HEK293 (cell line): ENCODE results near the gene TBX15.

Experiments used
- CTCF ChIA-PET: fragments of 350-600 bp; formaldehyde crosslinking; extraction: SDS; loops from one replicate; lab custom pipeline; 2021; ENCODE audit warnings: antibody characterized with exemption; lab: Yijun Ruan, JAX
- POLR2A ChIA-PET: fragments of 300-600 bp; formaldehyde crosslinking; extraction: SDS; loops from one replicate; lab custom pipeline; 2020; ENCODE audit warnings: antibody characterized with exemption, inconsistent platforms; lab: Yijun Ruan, JAX
- H3K27ac ChIP-seq: fragments of 200-500 bp; sonication (Bioruptor generic); 2 replicates; pipeline ENCODE4 v1.5.1; 2014; ENCODE audit warnings: low read depth, low read length, control low read depth, inconsistent platforms; ENCODE audit errors: extremely low read depth
- H3K36me3 ChIP-seq, 2 experiments: fragments of 200-500 bp in 1 of 2; sonication (Bioruptor generic) in 1 of 2; 1 replicate in 1 of 2; 2 replicates in 1 of 2; pipeline ENCODE4 v1.5.1; 2014 to 2017; ENCODE audit warnings: inconsistent platforms in 2 of 2, low read length in 2 of 2; ENCODE audit not compliant: control insufficient read depth in 2 of 2, insufficient read depth in 1 of 2
- H3K4me1 ChIP-seq: fragments of 200-500 bp; sonication (Bioruptor generic); 2 replicates; pipeline ENCODE4 v1.5.1; 2014; ENCODE audit warnings: mild to moderate bottlenecking, low read length, inconsistent platforms; ENCODE audit not compliant: control insufficient read depth, insufficient read depth
- H3K4me3 ChIP-seq: 2 replicates; pipeline ENCODE4 v1.5.1; 2011; ENCODE audit warnings: low read depth, mild to moderate bottlenecking, control low read depth, low read length, moderate library complexity
- H3K9me3 ChIP-seq: fragments of 200-500 bp; sonication (Bioruptor generic); 2 replicates; pipeline ENCODE4 v1.5.1; 2014; ENCODE audit warnings: low read depth, low read length, inconsistent platforms; ENCODE audit not compliant: control insufficient read depth, insufficient read depth
- GLI4 ChIP-seq: fragments of 450-650 bp; formaldehyde crosslinking; IDR thresholded peaks from 2 replicates; pipeline ENCODE4 v1.5.1; 2016; ENCODE audit warnings: missing biosample characterization, missing genetic modification characterization
- IKZF3 ChIP-seq: fragments of 450-650 bp; IDR thresholded peaks from 2 replicates; pipeline ENCODE4 v1.5.0; 2018; ENCODE audit warnings: missing biosample characterization, mild to moderate bottlenecking, missing genetic modification characterization, moderate library complexity
- OSR2 ChIP-seq: fragments of 450-650 bp; formaldehyde crosslinking; IDR thresholded peaks from 2 replicates; pipeline ENCODE4 v1.5.1; 2016; ENCODE audit warnings: missing biosample characterization, missing genetic modification characterization
- PRDM4 ChIP-seq: fragments of 450-650 bp; formaldehyde crosslinking; IDR thresholded peaks from 2 replicates; pipeline ENCODE4 v1.5.1; 2017; ENCODE audit warnings: missing biosample characterization, missing genetic modification characterization
- REPIN1 ChIP-seq: fragments of 450-650 bp; formaldehyde crosslinking; IDR thresholded peaks from 2 replicates; pipeline ENCODE4 v1.5.1; 2017; ENCODE audit warnings: missing biosample characterization, missing genetic modification characterization, low read depth
- ZNF133 ChIP-seq: fragments of 450-650 bp; formaldehyde crosslinking; IDR thresholded peaks from 2 replicates; pipeline ENCODE4 v1.5.1; 2016; ENCODE audit warnings: missing biosample characterization, missing genetic modification characterization
- ZNF146 ChIP-seq: fragments of 450-650 bp; formaldehyde crosslinking; IDR thresholded peaks from 2 replicates; pipeline ENCODE4 v1.5.1; 2016; ENCODE audit warnings: missing biosample characterization, missing genetic modification characterization
- ZNF2 ChIP-seq: fragments of 450-650 bp; formaldehyde crosslinking; IDR thresholded peaks from 2 replicates; pipeline ENCODE4 v1.5.1; 2016; ENCODE audit warnings: missing biosample characterization, missing genetic modification characterization
- ZNF274 ChIP-seq, 2 experiments: fragments of 200-500 bp in 1 of 2; fragments of 450-650 bp in 1 of 2; sonication (Bioruptor generic) in 1 of 2; formaldehyde crosslinking in 1 of 2; IDR thresholded peaks; 2 replicates each; pipeline versions ENCODE4 v1.5.1 to v1.6.1; 2014 to 2016; ENCODE audit warnings: borderline replicate concordance in 1 of 2, inconsistent platforms in 1 of 2, low read length in 1 of 2, missing biosample characterization in 1 of 2, missing genetic modification characterization in 1 of 2
- ZNF335 ChIP-seq: fragments of 450-650 bp; formaldehyde crosslinking; conservative IDR thresholded peaks from 2 replicates; pipeline ENCODE4 v1.5.1; 2016; ENCODE audit warnings: missing biosample characterization, missing genetic modification characterization
- ZNF423 ChIP-seq: fragments of 450-650 bp; formaldehyde crosslinking; IDR thresholded peaks from 2 replicates; pipeline ENCODE4 v1.5.1; 2016; ENCODE audit warnings: missing biosample characterization, missing genetic modification characterization
- ZNF555 ChIP-seq: fragments of 450-650 bp; formaldehyde crosslinking; conservative IDR thresholded peaks from 2 replicates; pipeline ENCODE4 v1.5.1; 2017; ENCODE audit warnings: missing biosample characterization, mild to moderate bottlenecking, missing genetic modification characterization, inconsistent platforms
- ZNF558 ChIP-seq: fragments of 450-650 bp; formaldehyde crosslinking; IDR thresholded peaks from 2 replicates; pipeline ENCODE4 v1.5.1; 2016; ENCODE audit warnings: missing biosample characterization, missing genetic modification characterization
- ZNF560 ChIP-seq: fragments of 450-650 bp; formaldehyde crosslinking; IDR thresholded peaks from 2 replicates; pipeline ENCODE4 v1.5.1; 2017; ENCODE audit warnings: missing biosample characterization, missing genetic modification characterization, borderline replicate concordance
- ZNF623 ChIP-seq: fragments of 450-650 bp; formaldehyde crosslinking; IDR thresholded peaks from 2 replicates; pipeline ENCODE4 v1.5.1; 2016; ENCODE audit warnings: missing biosample characterization, missing genetic modification characterization
- ZSCAN23 ChIP-seq: fragments of 450-650 bp; formaldehyde crosslinking; IDR thresholded peaks from 2 replicates; pipeline ENCODE4 v1.5.1; 2016; ENCODE audit warnings: missing biosample characterization, missing genetic modification characterization
- TF ChIP-seq, protein P1 (sequence below): fragments of 450-650 bp; formaldehyde crosslinking; IDR thresholded peaks from 2 replicates; pipeline ENCODE4 v1.5.1; 2016; ENCODE audit warnings: missing biosample characterization, missing genetic modification characterization
- TF ChIP-seq, protein P2 (sequence below): fragments of 450-650 bp; formaldehyde crosslinking; IDR thresholded peaks from 2 replicates; pipeline ENCODE4 v1.5.1; 2016; ENCODE audit warnings: missing biosample characterization, missing genetic modification characterization
- TF ChIP-seq, protein P3 (sequence below): fragments of 450-650 bp; formaldehyde crosslinking; IDR thresholded peaks from 2 replicates; pipeline ENCODE4 v1.5.1; 2016; ENCODE audit warnings: missing biosample characterization, missing genetic modification characterization

TBX15 gene

GRCh38 chr1:118979754-118980575 lies 8.2 kb downstream of the TBX15 start (continued):
- TF ChIP-seq, protein P1, sequence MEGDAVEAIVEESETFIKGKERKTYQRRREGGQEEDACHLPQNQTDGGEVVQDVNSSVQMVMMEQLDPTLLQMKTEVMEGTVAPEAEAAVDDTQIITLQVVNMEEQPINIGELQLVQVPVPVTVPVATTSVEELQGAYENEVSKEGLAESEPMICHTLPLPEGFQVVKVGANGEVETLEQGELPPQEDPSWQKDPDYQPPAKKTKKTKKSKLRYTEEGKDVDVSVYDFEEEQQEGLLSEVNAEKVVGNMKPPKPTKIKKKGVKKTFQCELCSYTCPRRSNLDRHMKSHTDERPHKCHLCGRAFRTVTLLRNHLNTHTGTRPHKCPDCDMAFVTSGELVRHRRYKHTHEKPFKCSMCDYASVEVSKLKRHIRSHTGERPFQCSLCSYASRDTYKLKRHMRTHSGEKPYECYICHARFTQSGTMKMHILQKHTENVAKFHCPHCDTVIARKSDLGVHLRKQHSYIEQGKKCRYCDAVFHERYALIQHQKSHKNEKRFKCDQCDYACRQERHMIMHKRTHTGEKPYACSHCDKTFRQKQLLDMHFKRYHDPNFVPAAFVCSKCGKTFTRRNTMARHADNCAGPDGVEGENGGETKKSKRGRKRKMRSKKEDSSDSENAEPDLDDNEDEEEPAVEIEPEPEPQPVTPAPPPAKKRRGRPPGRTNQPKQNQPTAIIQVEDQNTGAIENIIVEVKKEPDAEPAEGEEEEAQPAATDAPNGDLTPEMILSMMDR (tag by site-specific recombination), result no peak
- TF ChIP-seq ZNF146 (tag by site-specific recombination), result no peak

GRCh38 chr1:118978914-118979701 lies 9.0 kb downstream of the TBX15 start:
- CTCF ChIA-PET, result interaction anchor here (0.6 kb wide), 2 partner anchors 247 to 761 kb away, joined by 3 to 4 read pairs; no protein-coding TSS in a partner anchor

More at GRCh38 chr1:118978914-118979701, 9.0 kb downstream of the TBX15 start:
- TF ChIP-seq ZNF133 (no peak), PRDM4 (no peak), ZNF555 (tag by site-specific recombination) (no peak), ZNF623 (tag by site-specific recombination) (no peak), ZSCAN23 (tag by site-specific recombination) (no peak), REPIN1 (tag by site-specific recombination) (no peak), ZNF423 (tag by site-specific recombination) (no peak), IKZF3 (tag by site-specific recombination) (no peak), OSR2 (tag by site-specific recombination) (no peak), GLI4 (tag by site-specific recombination) (no peak), ZNF2 (tag by site-specific recombination) (no peak), ZNF560 (tag by site-specific recombination) (no peak), ZNF274 (IDR thresholded peaks at IDR 0.05; ENCODE audit: low read length) (no peak), ZNF274 (tag by site-specific recombination; IDR thresholded peaks at IDR 0.05; ENCODE audit: borderline replicate concordance) (no peak), ZNF558 (tag by site-specific recombination) (no peak), ZNF335 (tag by site-specific recombination) (no peak)
- TF ChIP-seq, protein P2, sequence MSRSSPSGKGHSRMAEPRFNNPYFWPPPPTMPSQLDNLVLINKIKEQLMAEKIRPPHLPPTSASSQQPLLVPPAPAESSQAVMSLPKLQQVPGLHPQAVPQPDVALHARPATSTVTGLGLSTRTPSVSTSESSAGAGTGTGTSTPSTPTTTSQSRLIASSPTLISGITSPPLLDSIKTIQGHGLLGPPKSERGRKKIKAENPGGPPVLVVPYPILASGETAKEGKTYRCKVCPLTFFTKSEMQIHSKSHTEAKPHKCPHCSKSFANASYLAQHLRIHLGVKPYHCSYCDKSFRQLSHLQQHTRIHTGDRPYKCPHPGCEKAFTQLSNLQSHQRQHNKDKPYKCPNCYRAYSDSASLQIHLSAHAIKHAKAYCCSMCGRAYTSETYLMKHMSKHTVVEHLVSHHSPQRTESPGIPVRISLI (tag by site-specific recombination), result no peak
- TF ChIP-seq, protein P3, sequence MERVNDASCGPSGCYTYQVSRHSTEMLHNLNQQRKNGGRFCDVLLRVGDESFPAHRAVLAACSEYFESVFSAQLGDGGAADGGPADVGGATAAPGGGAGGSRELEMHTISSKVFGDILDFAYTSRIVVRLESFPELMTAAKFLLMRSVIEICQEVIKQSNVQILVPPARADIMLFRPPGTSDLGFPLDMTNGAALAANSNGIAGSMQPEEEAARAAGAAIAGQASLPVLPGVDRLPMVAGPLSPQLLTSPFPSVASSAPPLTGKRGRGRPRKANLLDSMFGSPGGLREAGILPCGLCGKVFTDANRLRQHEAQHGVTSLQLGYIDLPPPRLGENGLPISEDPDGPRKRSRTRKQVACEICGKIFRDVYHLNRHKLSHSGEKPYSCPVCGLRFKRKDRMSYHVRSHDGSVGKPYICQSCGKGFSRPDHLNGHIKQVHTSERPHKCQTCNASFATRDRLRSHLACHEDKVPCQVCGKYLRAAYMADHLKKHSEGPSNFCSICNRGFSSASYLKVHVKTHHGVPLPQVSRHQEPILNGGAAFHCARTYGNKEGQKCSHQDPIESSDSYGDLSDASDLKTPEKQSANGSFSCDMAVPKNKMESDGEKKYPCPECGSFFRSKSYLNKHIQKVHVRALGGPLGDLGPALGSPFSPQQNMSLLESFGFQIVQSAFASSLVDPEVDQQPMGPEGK (tag by site-specific recombination), result no peak
- Histone ChIP-seq H3K36me3 (no peaks in the 10 kb centered on the region), H3K4me1 (no peaks in the 10 kb centered on the region), H3K4me3 (no peak overlapping the region), H3K27ac (no peak overlapping the region), H3K9me3 (no peaks in the 10 kb centered on the region)
- POLR2A ChIA-PET, result no interaction called here
